RWPE1 (cell line): ENCODE data around the gene HS6ST2.

Source experiments
- CTCF ChIA-PET: fragments of 350-600 bp; sonication (Branson Sonifier 250); formaldehyde crosslinking; extraction: SDS; loops from one replicate; lab custom pipeline; 2021; lab: Yijun Ruan, JAX
- POLR2A ChIA-PET: fragments of 400-600 bp; formaldehyde crosslinking; extraction: SDS; loops from one replicate; lab custom pipeline; 2020; ENCODE audit warnings: antibody characterized with exemption; ENCODE audit not compliant: low non-redundant PET; lab: Yijun Ruan, JAX
- DNase-seq: peaks from one replicate; pipeline ENCODE4 v3.0.0; 2012; ENCODE audit warnings: low spot score
- H3K27ac ChIP-seq: fragments of 450-650 bp; 2 replicates; pipeline ENCODE4 v1.5.1; 2017
- CTCF ChIP-seq: fragments of 450-650 bp; conservative IDR thresholded peaks from 2 replicates; pipeline ENCODE4 v1.5.1; 2017; ENCODE audit warnings: low read depth, mild to moderate bottlenecking

The HS6ST2 gene

GRCh38 chrX:132876523-132877338, 81.7 kb downstream of the HS6ST2 start:
- POLR2A ChIA-PET = no interaction called here
- CTCF ChIA-PET = no interaction called here
- H3K27ac ChIP-seq = no peak overlapping the region

GRCh38 chrX:132875650-132876522, 82.5 kb downstream of the HS6ST2 start:
- no peak for TF ChIP-seq CTCF
- CTCF ChIA-PET = no interaction called here
- POLR2A ChIA-PET = no interaction called here
- H3K27ac ChIP-seq = no peak overlapping the region
- DNase-seq = no peak

More at GRCh38 chrX:132876523-132877338, 81.7 kb downstream of the HS6ST2 start:
- DNase-seq = no peak
- TF ChIP-seq CTCF = no peak

DNA sequence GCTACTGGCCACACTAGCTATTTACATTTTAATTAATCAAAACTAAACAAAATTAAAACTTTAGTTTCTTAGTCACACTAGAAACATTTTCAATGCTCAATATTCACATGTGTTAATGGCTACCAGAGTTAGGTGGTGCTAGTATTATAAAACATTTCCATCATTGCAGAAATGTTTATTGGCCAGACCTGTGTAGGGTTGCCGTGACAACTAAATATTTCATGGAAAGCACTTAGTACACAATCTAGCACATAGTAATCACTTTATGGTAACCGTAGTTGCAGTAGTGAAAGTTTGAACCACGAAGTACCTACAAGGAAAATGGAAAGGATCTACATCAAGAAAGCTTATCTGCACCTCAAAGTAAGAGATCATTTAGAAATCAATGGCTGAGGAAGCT, 95.9 kb downstream of the HS6ST2 start:
- no peak for DNase-seq
- ChIA-PET POLR2A (no interaction called here), CTCF (no interaction called here)
- H3K27ac ChIP-seq = no peak overlapping the region
- no peak for TF ChIP-seq CTCF

DNA sequence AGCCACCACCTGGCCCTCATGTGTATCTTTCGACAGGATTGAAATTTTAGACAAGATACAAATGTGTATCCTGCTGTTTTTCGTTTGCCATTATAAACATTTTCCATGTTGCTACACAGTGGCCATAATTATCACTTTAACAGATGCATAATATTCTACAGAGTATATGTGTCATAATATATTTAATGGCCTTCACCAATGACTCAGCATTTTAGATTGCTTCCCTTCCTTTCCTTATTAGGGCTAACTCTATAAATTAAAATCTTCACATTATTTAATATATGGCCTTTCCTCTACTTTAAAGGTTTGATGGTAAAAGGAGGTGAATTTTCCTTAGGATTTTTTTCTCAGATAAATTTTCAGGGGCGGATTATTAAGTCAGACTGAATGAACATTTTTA, 97.4 kb downstream of the HS6ST2 start:
- TF ChIP-seq CTCF = no peak
- ChIA-PET CTCF (no interaction called here), POLR2A (no interaction called here)
- no peak overlapping the region for H3K27ac ChIP-seq
- DNase-seq = no peak

DNA sequence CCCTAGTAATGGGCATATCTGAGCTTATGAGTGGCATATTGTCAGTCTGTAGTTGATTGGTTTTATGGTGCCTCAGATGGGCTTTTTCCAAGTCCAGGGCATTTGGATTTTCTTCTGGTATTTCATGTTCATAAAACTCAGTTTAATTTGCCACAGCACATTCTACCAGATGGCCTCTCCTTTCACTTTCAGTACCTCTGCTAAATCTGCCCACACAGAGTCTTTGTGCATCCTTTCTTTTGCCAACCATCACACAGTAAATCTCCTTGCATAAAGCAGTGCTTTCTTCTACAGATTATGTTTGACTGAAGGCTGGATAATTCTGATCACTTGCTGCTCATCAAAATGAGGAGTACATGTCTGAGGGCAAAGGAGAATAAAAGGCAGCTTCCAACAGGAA, 98.2 kb downstream of the HS6ST2 start:
- no peak for TF ChIP-seq CTCF
- no peak overlapping the region for H3K27ac ChIP-seq
- ChIA-PET POLR2A (no interaction called here), CTCF (interaction anchor here (0.7 kb wide), 1 partner anchor 618 kb away, joined by 4 read pairs; no protein-coding TSS in a partner anchor)
- DNase-seq = no peak

DNA sequence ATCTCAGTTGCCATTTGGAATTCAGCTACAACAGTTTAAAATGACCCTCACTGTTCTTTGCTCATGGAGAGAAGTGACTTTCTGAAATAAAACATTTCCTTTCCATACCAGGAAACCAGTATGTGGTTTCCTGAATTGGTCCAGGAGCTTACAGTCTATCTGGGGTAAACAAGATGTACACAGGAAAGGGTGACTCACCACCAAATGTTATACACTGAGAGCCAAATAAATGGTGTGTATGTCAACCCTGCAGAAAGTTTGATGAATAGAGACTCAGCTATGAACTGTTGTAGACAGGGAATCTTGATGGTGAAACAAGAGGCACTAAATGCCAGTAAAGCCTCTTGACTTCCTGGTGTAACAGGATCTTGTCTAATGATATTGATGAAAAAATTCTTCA, 100.4 kb downstream of the HS6ST2 start:
- no peak for TF ChIP-seq CTCF
- H3K27ac ChIP-seq = no peak overlapping the region
- no peak for DNase-seq
- CTCF ChIA-PET = interaction anchor here (0.7 kb wide), 1 partner anchor 614 kb away, joined by 3 read pairs; no protein-coding TSS in a partner anchor
- POLR2A ChIA-PET = no interaction called here
